Endodermal cell (in vitro differentiated cells): ENCODE measurements around the gene MALT1. TPM values are rescaled to one million over a fixed set of nuclear protein-coding genes. Genes with fewer than 3 reads are reported as not detected.

ENCODE experiments used
- DNase-seq: peaks from one replicate; pipeline ENCODE4 v3.0.0-alpha.2; 2017
- H3K27ac ChIP-seq: 2 replicates; pipeline ENCODE4 v1.5.1; 2013; ENCODE audit warnings: mild to moderate bottlenecking, low read depth, low read length, moderate library complexity
- H3K27me3 ChIP-seq: 2 replicates; pipeline ENCODE4 v1.6.1; 2013; ENCODE audit warnings: mild to moderate bottlenecking, low read length, moderate library complexity; ENCODE audit not compliant: insufficient read depth, control insufficient read depth, poor library complexity, severe bottlenecking
- H3K36me3 ChIP-seq: 2 replicates; pipeline ENCODE4 v1.7.0; 2013; ENCODE audit warnings: mild to moderate bottlenecking, low read length, moderate library complexity; ENCODE audit not compliant: control insufficient read depth, insufficient read depth
- H3K4me1 ChIP-seq: one replicate; pipeline ENCODE4 v1.7.0; 2013; ENCODE audit warnings: low read length; ENCODE audit not compliant: control insufficient read depth, insufficient read depth
- H3K4me3 ChIP-seq: 2 replicates; pipeline ENCODE4 v1.5.1; 2013; ENCODE audit warnings: mild to moderate bottlenecking, low read length, moderate library complexity
- H3K9ac ChIP-seq: 2 replicates; pipeline ENCODE4 v1.6.1; 2013; ENCODE audit warnings: mild to moderate bottlenecking, low read length, moderate library complexity; ENCODE audit not compliant: poor library complexity, severe bottlenecking; ENCODE audit errors: extremely low read depth
- H3K9me3 ChIP-seq: 2 replicates; pipeline ENCODE4 v1.6.1; 2013; ENCODE audit warnings: mild to moderate bottlenecking, low read length, moderate library complexity; ENCODE audit not compliant: control insufficient read depth
- H3K27ac Mint-ChIP-seq: 2 replicates; pipeline ENCODE4 v1.8.0; 2020; ENCODE audit warnings: mixed read lengths
- H3K27me3 Mint-ChIP-seq: 2 replicates; pipeline ENCODE4 v1.8.0; 2021; ENCODE audit warnings: mild to moderate bottlenecking, mixed read lengths; ENCODE audit not compliant: insufficient read depth
- H3K36me3 Mint-ChIP-seq: 2 replicates; pipeline ENCODE4 v1.8.0; 2020; ENCODE audit warnings: low read depth, mixed read lengths
- H3K4me1 Mint-ChIP-seq: 2 replicates; pipeline ENCODE4 v1.8.0; 2020; ENCODE audit warnings: mixed read lengths
- H3K4me3 Mint-ChIP-seq: 2 replicates; pipeline ENCODE4 v1.8.0; 2020; ENCODE audit warnings: mild to moderate bottlenecking, moderate library complexity, mixed read lengths
- H3K9me3 Mint-ChIP-seq: 2 replicates; pipeline ENCODE4 v1.8.0; 2020; ENCODE audit warnings: mild to moderate bottlenecking, mixed read lengths
- WGBS, 2 experiments: methylation state at CpG; one replicate each; pipeline versions ENCODE4 v1.1.5 to v1.1.7; 2013; ENCODE audit warnings: missing lambda C conversion rate in 2 of 2, mixed read lengths in 1 of 2; ENCODE audit not compliant: insufficient coverage in 1 of 2, insufficient read length in 1 of 2; 5-methylcytosine and 5-hydroxymethylcytosine counted together
- total RNA-seq, 2 donors: library from RNA; stranded (reverse); fragmentation: NEBNext Ultra II Directional in 1 of 2; extraction: Animal tissue kit (Norgen Biotek cat#: 25700) in 1 of 2; gene quantifications; 2 replicates in 1 of 2; 3 replicates in 1 of 2; pipeline ENCODE4 v1.2.1, GENCODE V29; 2021
- TF ChIP-seq, protein P1 (sequence below): fragments of 200-600 bp; sonication (generic); conservative IDR thresholded peaks from 2 replicates; pipeline ENCODE4 v1.5.0; 2021; ENCODE audit warnings: antibody characterized with exemption, mild to moderate bottlenecking

The MALT1 gene
- total RNA-seq, 2 donors from 2014 or later = 14.0 to 22.1 TPM

DNA sequence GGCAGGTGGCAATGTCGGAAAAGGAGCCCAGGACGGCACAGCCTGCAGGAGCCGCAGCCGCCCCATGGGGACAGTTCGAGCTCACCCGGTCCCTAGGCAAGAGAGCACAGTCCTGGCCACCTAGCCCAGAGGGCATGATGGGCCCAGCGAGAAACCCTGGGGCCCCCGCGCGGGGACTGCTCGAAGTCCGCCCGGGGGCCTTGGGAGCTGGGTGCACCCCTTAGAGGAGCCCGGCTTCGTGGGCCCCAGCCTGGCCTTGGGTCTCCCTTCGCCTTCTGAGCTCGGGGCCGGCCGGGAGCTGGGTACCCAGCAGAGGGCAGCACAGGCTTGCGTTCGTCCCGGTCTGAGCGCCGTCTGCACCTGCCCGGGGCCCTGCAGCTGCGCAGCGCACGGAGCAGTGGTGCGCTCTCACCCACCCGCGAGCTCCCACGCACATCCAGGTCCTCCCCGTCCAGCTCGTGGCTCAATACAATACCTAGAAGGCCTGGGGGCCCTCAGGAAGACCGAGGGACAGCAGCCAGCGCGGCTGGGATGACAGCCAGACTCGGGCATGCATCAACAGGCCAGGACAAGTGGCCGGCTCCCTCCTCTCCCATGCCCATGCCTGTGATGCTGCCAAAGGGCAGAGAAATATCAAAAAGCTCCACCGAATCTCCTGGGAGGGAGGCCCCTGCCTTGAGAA is 97.2 kb downstream of the MALT1 start:
- no peaks in the 10 kb centered on the region for H3K4me1 ChIP-seq
- Mint-ChIP-seq H3K4me1 (peaks cover 3% of the 10 kb centered on the region), H3K27ac (no peak overlapping the region), H3K9me3 (no peaks in the 10 kb centered on the region), H3K4me3 (peak overlapping the region; percentile 43), H3K27me3 (peaks cover 44% of the 10 kb centered on the region), H3K36me3 (no peaks in the 10 kb centered on the region)
- TF ChIP-seq, protein P1, sequence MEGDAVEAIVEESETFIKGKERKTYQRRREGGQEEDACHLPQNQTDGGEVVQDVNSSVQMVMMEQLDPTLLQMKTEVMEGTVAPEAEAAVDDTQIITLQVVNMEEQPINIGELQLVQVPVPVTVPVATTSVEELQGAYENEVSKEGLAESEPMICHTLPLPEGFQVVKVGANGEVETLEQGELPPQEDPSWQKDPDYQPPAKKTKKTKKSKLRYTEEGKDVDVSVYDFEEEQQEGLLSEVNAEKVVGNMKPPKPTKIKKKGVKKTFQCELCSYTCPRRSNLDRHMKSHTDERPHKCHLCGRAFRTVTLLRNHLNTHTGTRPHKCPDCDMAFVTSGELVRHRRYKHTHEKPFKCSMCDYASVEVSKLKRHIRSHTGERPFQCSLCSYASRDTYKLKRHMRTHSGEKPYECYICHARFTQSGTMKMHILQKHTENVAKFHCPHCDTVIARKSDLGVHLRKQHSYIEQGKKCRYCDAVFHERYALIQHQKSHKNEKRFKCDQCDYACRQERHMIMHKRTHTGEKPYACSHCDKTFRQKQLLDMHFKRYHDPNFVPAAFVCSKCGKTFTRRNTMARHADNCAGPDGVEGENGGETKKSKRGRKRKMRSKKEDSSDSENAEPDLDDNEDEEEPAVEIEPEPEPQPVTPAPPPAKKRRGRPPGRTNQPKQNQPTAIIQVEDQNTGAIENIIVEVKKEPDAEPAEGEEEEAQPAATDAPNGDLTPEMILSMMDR = peak; percentile 98
- WGBS, 2 experiments = 8 to 16% methylated on average over 24 to 40 of the region's 40 CpGs
- H3K27ac ChIP-seq = peak overlapping the region; percentile 30
- no peaks in the 10 kb centered on the region for H3K9me3 ChIP-seq
- no peak overlapping the region for H3K4me3 ChIP-seq
- no peaks in the 10 kb centered on the region for H3K36me3 ChIP-seq
- DNase-seq = peak; percentile 95
- H3K9ac ChIP-seq = no peak overlapping the region
- H3K27me3 ChIP-seq = peaks cover 36% of the 10 kb centered on the region

- Mint-ChIP-seq H3K4me1 (peaks cover 3% of the 10 kb centered on the region), H3K36me3 (no peaks in the 10 kb centered on the region), H3K4me3 (no peak overlapping the region), H3K27ac (no peak overlapping the region), H3K9me3 (no peaks in the 10 kb centered on the region), H3K27me3 (peaks cover 44% of the 10 kb centered on the region)
- Histone ChIP-seq H3K36me3 (no peaks in the 10 kb centered on the region), H3K4me1 (no peaks in the 10 kb centered on the region), H3K4me3 (no peak overlapping the region), H3K27ac (no peak overlapping the region), H3K27me3 (peaks cover 36% of the 10 kb centered on the region), H3K9ac (no peak overlapping the region), H3K9me3 (no peaks in the 10 kb centered on the region)
- TF ChIP-seq, protein P1 = no peak
- peak; percentile 22 for DNase-seq
- 88 to 90% methylated on average over 5 to 8 of the region's 8 CpGs for WGBS, 2 experiments
Measured at GRCh38 chr18:58769321-58769720, 98.1 kb downstream of the MALT1 start.

- H3K4me3 Mint-ChIP-seq = no peak overlapping the region
- no peak overlapping the region for H3K27ac Mint-ChIP-seq
- DNase-seq = no peak
- no peaks in the 10 kb centered on the region for H3K9me3 ChIP-seq
- TF ChIP-seq, protein P1 = no peak
- 82 to 100% methylated on average over 1 of the region's 1 CpG for WGBS, 2 experiments
- no peak overlapping the region for H3K27ac ChIP-seq
- H3K4me3 ChIP-seq = no peak overlapping the region
- no peaks in the 10 kb centered on the region for H3K36me3 ChIP-seq
- no peaks in the 10 kb centered on the region for H3K36me3 Mint-ChIP-seq
- no peaks in the 10 kb centered on the region for H3K4me1 ChIP-seq
- peaks cover 41% of the 10 kb centered on the region for H3K27me3 Mint-ChIP-seq
- H3K9me3 Mint-ChIP-seq = no peaks in the 10 kb centered on the region
- peaks cover 3% of the 10 kb centered on the region for H3K4me1 Mint-ChIP-seq
- peaks cover 34% of the 10 kb centered on the region for H3K27me3 ChIP-seq
- no peak overlapping the region for H3K9ac ChIP-seq
Measured at GRCh38 chr18:58770601-58771000, 99.3 kb downstream of the MALT1 start.
